ENCODE results near the gene RFPL2.
"Not testable (repeated sequence)": the region's sequence is repeated elsewhere in the genome, so short reads cannot be mapped to it uniquely, and the experiment has no call there.

The RFPL2 gene

DNA sequence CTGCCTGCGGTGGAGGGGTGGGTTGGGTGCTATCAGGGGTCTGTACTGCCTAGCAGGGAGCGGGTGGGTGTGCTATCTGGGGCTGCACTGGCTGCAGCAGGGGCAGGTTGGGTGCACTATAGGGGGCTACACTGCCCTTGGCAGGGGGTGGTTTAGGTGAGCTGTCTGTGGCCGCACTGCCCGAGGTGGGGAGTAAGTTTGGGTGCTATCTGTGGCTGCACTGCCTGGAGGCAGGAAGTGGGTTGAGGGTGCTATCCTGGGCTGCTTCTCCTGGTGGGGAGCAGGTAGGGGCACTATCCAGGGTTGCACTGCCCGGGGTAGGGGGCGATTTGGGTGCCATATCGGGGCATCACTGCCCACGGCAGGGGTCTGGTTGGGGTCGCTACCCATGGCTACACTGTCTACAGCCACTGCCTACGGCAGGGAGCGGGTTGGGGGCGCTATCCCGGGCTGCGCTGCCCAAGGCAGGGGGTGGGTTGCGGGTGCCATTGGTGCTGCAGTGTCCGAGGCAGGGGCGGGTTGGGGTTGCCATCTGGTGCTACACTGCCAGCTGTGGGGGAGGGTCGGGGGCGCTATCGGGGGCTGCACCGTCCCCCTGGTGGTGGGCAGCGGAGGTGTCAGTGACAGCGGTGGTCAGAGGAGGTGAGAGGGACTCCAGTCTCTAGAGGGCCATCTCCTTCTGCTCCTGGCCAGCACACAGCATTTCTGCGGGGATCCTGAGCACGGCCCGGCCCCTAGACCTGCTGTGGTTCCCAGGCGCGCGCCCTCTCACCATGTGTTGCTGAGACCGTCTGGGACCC is 1.3 kb upstream of the RFPL2 start:
- DNase-seq (ENCODE audit: low read depth in 2 of 2): no peak

DNA sequence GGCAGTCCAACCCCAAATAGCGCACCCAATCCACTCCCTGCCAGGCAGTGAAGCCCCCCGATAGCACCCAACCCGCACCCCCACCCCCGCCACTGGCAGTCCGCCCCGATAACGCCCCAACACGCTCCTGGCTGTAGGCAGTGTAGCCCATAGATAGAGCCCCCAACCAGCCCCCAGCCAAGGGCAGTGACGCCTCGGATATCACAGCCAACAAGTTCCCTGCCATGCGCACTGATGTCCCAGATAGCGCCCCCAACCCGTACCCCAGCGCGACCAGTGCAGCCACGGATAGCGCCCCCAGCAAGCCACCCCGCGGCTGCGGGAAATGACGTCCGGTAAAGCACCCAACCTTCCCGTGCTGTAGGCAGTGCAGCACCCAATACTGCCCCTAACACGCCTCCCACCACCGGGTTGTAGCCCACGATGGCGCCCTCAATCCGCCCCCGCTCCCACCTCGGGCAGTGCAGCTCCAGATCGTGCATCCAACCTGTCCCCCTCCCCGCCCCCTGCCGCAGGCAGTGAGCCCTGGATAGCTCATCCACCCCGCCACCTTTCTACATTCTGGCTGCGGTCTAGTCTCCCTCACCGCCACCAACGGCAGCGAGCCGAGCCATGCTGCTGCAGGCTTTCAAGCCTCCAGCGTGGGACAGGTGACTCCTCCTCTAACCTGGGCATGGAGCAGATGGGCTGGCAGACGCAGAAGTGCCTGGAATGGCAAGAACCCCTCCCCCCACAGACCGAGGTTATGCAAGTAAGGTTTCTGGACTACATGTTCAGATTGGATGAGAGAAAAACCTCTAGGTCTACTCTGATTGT is 625 bp downstream of the RFPL2 start:
- no peak for DNase-seq (ENCODE audit: low read depth in 2 of 2)

DNA sequence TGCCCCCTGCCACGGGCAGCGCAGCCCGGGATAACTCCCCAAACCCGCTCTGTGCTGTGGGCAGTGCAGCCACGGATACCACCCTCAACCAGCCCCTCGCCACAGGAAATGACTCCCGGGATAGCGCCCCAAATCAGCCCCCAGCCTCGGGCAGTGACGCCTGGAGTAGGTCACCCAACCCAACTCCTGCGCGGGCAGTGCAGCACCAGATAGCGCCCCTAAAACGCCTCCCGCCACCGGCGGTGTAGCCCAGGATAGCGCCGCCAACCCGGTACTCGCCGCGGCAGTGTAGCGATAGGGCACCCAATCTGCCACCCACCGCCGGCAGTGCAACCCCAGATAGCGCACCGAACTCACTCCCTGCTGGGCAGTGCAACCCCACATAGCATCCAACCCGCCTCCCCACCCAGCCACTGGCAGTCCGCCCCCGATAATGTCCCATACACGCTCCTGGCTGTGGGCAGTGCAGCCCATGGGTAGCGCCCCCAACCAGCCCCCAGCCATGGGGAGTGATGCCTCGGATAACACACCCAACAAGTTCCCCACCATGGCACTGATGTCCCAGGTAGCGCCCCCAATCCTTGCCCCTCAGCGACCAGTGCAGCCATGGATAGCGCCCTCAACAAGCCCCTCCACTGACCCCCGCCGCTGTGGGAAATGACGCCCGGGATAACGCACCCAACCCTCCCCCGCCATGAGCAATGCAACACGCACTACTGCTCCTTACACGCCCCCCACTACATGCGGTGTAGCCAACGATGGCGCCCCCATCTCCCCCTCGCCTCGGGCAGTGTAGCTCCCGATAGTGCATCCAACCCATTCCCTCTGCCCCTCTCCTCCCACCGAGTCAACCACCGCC is 1.5 kb downstream of the RFPL2 start:
- no peak for DNase-seq (ENCODE audit: low read depth in 2 of 2)

DNA sequence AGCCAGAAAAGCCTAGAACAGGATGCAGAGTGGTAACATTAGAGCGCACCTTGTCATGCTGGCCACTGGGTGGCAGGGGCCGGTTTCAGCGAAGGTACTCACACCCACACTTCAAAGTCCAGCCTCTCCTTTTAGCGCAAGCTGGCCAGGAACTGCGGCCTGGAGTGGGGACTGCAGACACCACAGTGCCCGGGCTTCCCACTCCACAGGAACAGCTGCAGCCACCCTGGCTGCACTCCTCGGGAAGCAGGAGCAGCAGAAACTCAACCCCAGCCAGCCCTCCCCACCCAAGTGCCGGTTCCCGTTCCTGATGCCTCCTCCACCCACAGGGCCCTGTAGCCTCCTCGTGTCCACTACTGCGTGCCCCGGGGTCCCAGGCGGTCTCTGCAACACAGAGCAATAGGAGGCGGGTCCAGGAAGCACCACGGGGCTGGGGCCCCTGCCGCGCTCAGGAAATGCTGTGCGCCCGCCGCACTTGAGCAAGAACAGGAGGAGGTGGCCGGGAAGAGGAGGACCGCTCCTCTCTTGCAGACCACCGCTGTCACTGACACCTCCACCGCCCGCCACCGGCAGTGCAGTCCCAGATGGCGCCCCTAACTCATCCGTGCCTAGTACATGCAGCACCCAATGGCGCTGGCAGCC is 2.2 kb downstream of the RFPL2 start:
- DNase-seq (ENCODE audit: low read depth in 2 of 2): no peak

DNA sequence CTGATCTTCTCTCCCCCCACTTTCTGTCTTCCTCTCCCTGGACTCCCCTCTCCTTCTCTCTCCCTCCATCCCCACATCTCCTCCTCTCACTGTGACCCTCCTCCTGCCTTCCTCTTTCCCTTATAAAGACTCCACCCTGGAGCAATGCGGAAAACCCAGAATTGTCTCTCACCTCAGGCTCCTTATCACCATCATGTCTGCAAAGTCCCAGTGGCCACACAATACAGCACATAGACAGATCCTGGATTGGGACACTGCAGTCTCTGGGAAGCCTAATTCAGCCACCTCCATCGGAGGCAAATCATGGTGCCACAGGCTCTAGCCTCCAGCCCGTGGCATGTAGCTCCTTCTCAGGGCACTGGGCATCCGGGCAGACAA is 2.7 kb downstream of the RFPL2 start:
- no peak for DNase-seq (ENCODE audit: low read depth in 2 of 2)

DNA sequence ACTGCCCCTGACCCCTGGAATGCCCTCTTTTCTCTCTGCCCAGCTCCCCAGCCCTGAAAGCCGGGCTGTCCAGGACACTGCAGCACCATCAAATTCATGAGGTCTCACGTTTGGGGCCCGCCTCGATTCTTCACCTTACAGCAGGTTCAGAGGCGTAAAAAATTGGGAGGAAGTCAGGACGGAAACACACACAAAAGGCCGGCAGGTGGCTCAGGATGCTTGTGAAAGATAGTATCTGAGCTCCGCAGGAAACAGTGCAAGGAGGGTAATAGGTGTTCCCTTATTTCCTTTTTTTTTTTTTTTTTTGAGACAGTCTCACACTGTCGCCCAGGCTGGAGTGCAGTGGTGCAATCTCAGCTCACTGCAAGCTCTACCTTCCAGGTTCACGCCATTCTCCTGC is 4.1 kb downstream of the RFPL2 start:
- no peak for DNase-seq (ENCODE audit: low read depth in 2 of 2)

DNA sequence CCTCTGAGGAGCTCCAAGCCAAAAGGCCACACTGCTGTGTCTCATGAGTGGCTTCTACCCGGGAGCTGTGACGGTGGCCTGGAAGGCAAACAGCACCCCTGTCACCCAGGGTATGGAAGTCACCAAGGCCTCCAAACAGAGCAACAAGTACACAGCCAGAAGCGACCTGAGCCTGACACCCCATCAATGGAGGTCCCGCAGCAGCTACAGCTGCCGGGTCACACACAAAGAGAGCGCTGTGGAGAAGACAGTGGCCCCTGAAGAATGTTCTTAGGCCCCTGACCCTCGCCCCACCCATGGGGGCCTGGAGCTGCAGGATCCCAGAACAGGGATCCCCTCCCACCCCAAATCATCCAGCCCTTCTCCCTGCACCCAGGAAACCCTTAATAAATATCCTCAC is 4.9 kb downstream of the RFPL2 start:
- no peak for DNase-seq (ENCODE audit: low read depth in 2 of 2)

DNA sequence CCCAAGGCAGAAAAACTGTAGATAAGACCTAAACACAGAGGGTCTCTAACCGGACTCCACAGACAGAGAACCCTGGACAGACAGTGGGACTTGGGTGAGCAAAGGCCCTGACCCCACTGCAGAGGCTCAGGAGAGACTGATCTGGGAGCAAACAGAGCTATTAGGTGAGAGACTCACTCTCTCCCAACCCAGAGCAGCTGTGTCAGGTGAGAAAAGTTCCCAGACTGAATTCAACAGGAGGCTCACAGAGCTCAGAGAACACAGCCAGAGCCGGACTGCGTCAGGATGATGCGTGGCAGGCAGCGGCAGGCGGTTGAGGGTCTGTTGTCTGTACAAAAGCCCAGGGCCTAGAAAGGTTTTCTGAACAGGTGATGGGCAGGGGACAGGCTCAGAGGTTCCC is 5.5 kb downstream of the RFPL2 start:
- DNase-seq (ENCODE audit: low read depth in 2 of 2): no peak

DNA sequence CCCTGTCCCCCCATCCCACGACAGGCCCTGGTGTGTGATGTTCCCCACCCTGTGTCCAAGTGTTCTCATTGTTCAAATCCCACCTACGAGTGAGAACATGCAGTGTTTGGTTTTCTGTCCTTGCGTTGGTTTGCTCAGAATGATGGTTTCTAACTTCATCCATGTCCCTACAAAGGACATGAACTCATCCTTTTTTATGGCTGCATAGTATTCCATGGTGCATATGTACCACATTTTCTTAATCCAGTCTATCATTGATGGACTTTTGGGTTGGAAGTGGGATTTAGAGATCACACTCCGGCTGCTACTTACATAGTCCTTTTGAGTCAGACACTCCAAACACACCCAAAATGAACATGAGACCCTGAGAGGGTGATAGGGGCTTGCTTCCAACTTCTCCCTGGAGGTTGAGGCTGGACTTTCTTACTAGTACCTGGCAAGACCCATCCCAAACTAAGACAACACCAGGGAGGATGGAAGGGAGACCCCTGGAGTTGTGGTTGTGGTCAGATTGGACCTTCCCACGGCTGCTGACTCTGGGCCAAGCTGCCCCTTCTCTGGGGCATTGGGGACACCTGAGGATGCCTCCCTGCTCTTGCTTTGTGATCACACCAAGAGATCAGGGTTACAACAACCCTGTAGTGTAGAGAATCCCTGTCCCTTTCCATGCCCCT is 7.2 kb downstream of the RFPL2 start:
- not testable (repeated sequence) for DNase-seq (ENCODE audit: low read depth in 2 of 2)

DNA sequence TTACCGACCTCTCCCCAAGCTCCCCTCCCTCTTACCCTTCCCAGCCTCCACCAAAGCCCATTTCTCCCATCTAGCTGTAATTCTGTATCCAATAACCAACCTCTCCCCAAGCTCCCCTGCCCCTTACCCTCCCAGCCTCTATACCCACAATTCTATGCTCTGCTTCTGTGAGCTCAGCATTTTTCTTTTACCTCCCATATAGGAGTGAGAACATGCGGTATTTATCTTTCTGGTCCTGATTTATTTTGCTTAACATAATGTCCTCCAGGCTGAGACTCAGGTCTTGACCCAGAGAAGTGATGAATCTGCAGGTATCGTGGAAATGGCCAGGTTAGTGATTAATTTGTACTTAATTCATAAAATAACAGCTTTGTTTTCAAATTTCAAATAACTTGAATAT is 9.0 kb downstream of the RFPL2 start:
- DNase-seq (ENCODE audit: low read depth in 2 of 2): not testable (repeated sequence)

DNA sequence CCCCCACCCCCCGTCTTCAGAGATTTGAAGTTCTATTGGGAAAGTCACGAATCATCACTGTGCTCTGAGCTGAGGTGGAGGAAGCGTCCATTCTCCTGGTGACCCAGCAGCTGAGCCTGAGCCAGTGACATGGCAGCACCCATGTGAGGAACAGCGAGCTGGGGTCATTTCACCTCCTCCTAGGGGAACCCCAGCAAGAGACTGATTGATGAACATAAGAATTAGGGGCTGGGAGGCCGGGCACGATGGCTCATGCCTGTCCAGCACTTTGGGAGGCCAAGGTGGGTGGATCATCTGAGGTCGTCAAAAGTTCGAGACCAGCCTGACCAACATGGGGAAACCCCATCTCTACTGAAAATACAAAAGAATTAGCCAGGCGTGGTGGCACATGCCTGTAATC is 11.5 kb downstream of the RFPL2 start:
- DNase-seq (ENCODE audit: low read depth in 2 of 2): not testable (repeated sequence)

DNA sequence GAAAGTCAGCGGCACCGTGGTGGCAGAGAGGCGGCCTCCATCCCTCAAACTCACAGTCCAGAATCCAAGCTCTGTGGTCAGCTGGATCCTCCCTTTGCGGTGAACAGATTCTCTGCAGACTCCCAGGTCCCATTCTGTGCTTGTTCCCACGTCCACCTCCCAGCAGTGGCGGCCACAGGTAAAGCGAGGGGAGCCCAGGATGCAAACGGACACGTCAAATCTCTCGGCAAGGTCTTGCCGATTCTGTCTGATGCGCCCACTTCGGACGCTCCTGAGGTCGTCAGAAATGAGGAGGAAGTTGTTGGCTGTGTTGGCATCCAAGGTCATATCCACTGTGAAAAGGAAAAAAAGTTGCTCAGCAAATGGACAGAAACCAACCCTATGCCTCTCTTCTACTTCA is 13.9 kb downstream of the RFPL2 start:
- DNase-seq (ENCODE audit: low read depth in 2 of 2): not testable (repeated sequence)

DNA sequence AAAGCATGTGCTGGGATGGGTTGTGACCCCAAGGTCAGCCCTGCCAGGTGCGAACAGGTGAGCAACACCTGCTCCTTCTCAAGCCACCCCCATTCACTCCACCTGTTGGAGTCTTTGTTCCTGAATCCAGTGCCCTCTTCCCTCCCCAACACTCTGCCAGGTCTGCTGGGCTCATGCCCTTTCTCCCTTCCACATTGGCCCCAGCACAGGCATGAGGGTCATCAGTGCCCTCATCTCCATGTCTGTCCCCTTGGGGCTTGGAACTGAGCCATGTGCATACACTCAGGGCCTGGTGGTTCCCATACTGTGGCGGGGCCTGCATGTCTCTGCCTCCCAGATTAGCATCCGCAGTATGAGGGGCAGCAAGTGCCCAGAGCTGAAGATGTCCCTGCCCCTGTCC is 19.1 kb downstream of the RFPL2 start:
- no peak for DNase-seq (ENCODE audit: low read depth in 2 of 2)

DNA sequence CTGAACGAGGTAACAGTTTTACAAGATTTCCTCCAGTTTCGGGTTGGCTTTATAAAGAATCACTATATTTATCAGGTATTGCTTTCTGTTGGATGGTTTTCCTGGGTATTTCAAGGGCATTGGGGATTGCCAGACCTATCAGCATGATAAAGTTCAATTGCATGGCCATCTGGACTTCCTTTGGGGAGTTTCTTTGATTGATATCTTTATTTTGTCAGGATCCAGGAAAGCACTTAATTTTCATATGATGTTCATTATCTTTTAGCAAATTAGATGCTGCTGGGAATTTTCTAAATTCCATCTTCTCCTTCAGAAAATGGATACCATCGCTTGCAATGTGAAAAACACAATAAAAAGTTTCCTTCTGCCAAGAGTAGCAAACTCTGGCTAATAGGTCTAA is 21.2 kb downstream of the RFPL2 start:
- no peak for DNase-seq (ENCODE audit: low read depth in 2 of 2)

DNA sequence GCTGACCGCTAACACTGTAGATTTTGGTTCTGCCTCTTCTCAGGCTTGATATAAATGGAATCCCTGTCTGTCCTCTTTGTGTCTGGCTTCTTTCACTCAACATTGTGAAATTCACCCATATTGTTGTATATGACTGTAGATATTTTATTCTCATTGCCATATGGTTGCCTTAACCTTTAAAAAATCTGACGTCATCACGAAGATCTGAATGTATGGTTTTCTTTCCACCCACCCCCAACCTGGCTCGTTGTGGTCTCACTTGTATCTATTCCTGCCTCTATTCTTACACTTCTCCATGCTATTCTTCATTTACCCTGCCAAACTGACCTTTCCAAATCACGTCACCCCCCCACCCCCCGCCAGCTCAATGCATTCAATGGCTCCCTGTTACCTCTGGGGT is 23.8 kb downstream of the RFPL2 start:
- no peak for DNase-seq (ENCODE audit: low read depth in 2 of 2)

DNA sequence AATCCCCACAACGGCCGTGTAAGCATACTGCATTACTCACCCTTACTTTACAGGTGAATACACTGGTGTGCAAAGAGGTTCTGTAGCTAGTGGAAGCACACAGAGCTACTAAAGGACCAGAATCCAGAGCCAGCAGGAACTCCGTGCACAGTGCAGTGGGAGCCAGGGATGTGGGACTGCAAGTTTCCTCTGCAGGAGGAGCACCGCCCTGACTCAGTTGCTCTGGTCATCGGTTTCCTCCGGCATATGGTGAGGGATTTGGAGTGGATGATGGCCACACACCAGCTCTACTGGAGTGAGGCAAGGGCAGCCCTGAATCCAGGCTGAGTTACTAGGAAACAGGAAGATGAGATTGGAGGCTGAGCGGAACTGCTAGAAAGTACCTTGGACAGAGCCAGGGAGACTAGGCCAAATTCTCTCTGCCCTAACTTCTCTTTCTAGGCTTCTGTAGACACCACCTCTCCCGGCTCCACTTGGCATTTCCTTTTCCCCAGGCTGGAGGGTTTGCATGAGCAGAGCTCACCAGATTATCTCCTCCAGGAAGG is 27.6 kb downstream of the RFPL2 start:
- no peak for DNase-seq (ENCODE audit: low read depth in 2 of 2)

DNA sequence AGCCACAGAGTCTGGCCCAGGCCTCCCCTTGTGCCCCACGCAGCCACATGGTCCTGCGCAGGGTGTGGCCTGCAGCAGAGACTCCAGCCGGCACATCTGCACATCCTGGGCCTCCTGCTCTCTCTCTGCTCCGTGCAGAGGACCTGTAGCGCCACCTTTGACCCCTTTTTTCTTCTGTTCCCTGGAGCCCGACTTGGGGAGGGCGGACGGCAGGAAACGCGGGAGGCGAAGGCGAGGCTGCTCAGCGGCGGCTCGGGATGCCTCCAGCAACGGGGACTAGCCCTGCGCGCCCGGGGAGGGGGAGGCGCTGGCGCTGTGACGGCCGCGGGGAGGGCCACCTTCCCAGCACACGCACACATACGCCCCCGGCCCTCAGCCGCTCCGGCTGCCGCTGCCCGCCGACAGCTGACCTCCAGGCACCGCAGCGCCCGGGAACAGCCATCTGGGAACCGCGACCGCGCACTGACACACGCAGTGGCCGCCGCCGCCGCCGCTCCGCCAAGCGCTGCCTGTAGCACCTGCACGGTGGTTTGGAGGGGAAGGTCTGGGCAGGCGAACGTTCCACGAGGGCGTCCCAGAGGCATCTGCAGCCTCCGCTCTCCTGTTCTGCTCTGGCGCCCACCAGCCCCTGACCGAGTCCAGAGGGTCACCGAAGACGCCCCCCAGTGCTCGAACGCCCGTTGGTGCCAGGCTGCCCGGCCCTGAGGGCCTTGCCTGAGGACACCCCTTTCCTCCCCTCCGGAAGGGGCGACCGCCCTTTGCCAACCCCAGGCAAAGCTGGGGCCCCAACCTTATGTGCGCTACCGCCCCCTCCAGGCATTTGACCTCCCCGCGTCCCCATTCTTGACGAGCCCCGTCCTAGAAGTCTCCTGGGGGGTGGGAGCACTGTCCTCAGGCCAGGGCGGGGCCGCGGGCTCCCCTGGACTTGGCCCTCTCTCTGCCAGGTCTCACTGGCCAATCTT is 28.9 kb downstream of the RFPL2 start:
- DNase-seq (ENCODE audit: low read depth in 2 of 2): no peak

DNA sequence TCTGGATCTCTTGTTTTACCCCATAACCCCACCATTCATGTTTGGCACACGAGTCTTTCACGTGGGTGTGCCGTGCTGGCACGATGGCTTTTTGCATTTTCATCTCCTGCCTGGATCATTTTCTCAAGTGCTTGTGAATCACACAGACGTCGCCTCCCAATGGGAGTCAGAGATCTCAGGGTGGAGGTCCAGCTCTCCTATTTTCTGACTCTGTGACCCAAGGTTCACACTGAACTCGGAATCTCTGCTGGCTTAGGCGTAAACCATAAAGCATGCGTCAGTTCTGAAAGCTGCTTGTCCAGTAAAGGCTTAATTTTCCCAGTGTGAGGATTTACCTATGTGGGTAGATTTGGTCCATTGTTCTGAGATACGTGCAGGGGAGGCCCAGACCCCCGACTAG is 29.8 kb downstream of the RFPL2 start:
- no peak for DNase-seq (ENCODE audit: low read depth in 2 of 2)

DNA sequence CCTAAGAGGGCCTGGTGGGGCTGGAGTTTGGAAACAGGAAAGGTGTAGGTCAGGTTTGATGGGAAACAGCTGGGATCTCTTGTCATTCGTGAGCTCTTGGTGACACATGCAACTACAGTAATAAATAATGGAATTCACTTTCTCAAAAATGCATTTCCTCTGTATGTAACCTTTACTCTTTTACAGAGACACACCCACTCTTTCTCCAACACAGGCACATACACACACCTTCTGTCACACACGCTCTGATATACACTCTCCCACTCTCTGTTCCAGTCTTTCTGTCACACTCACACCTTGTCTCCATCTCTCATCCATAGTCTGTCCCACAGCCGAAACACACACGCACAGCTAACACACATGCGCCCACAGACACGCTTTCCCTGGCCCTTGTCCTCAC is 39.2 kb downstream of the RFPL2 start:
- DNase-seq (ENCODE audit: low read depth in 2 of 2): no peak

Measured in stimulated activated CD8-positive, alpha-beta memory T cell treated with anti-CD3 and anti-CD28 coated beads, Interleukin-15, amount 100 ng/mL, for 4 hours (primary cell).